Activated CD4-positive, alpha-beta T cell treated with anti-CD3 and anti-CD28 coated beads for 1 hour (primary cell): ENCODE data around the gene IFIH1.

Source experiments
- DNase-seq: peaks from one replicate; pipeline ENCODE4 v3.0.0-alpha.2; 2020

Gene IFIH1

DNA sequence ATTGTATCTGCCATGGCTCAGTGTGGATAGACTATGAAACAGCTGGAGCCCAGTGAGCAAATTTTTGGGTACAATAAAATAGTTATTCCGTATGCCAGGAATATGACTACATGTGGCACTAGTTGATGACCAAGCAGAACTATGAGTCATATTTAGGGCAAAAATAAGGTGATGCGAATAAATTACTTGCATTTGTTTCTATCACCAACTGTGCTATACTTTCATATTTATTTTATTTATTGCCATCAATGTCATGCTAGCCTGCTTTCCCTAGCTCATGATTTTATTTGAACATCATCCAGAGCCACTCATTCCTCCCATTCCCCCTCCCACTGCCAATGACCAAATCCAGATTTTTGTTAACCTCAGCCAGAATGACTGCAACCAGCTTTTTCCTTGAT, 61.9 kb downstream of the IFIH1 start:
- DNase-seq, result no peak

DNA sequence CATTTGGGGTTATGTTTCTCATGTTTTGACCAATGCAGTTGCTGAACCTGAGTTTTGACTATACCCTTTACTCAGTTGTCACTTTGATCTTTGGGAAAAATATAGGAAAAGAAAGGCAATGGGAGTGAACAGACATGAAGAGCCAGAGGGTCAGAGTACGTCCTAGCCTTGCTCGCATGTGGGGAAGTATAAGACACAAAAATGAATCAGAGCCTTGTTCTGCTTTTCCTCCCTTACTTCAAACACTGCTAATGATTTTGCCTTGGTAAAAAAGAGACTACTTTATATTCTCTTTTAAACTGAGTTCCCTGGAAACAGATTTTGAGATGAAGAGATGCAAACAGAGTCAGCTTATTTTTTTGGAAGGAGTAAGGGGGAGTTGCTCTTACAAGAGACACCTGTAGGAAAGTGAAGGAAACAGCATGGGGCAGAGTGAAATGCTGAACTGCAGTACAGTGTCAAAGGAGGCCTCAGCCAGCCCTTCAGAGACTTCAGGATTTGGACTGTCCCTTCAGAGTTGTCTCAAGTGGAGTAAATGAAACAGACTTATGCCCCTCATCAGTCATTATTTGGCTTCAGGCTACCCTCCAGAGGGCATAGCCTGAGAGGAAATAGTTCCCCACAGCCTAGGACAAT, 64.1 kb downstream of the IFIH1 start:
- DNase-seq, result no peak

GRCh38 chr2:162253435-162253834, 65.0 kb downstream of the IFIH1 start:
- no peak for DNase-seq

DNA sequence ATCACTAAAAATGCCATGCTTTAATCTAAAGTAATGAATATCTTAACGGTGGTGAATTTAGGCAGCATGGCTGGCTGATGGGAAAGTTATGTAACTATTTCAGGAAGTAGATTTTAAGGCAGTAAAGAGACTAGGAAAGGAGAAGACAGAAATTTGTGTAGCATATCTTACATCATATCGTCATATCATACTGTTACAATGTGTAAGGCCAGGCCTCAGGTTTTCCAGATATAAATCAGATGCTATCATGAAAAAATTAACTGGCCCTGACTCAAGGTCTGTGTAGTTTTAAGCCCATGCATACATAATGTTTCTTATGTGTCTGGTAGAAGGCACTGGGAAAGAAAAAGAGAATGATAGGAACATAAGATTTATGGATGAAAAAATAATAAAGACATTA, 66.3 kb downstream of the IFIH1 start:
- DNase-seq, result no peak

DNA sequence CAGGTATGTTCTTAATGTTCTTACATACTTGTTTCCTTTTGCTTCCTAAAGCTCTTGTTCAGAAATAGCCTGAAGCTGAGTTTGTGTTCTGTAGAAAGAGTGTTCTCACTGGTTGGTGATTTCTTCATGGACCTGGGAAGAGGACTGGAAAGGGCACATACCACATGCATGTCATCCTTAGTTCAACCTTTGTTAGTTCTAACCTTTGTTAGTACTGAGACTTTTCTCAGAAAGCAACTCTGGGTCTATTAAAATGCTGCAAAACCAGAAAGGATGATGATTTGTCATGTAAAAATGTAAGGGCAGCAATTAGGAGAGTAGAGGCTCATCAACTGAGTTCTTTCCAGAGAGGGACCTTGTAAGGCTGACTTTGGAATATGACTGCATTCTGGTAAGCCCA, 72.7 kb downstream of the IFIH1 start:
- no peak for DNase-seq

DNA sequence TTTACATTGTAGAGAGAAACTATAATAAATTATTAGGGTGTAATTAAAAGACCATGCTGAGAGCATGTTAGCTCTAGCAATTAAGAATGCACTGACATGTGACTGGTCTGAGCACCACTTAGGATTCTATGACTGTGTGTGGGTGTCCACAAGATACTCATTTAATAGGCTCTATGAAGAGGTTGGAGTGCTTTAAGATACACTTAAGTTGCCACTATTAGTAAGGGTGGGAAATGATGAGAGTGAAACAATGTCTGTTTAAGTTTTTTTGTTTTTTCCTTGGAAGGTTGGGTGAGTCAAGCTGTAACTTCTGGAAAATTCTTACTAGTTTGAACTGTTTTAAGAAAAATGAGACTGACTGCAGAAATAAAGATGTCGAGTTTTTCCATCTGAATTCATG, 73.4 kb downstream of the IFIH1 start:
- DNase-seq, result no peak

DNA sequence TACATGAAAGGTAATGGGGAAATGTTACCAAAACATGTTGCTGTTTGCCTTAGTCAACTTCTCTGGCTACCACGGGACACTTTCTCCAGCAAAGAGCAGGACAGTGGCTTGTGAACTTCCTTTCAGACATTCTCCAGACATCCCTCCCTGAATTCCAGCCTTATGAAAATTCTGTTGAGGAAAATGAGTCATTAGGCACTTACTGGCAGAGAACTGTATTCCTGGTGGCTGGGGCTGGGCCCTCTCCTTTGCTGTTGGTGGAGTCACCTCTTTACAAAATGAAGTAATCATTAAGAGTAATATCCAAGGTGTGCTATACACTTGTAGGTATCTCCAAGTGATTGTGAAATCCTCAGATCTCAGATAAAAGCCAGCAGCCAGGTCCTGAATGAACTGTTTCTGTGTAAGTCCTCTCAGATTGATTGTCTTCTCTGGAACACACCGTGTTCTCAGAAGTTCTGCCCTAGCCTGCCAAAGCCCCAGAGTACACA, 73.9 kb downstream of the IFIH1 start:
- no peak for DNase-seq

- no peak for DNase-seq
These were observed 74.8 kb downstream of the IFIH1 start for GRCh38 chr2:162243715-162244114.

GRCh38 chr2:162243294-162243693, 75.2 kb downstream of the IFIH1 start, which contains the start of gene FAP:
Gene FAP, minus strand, starts transcription at chr2:162243445. Its CDS starts 118 bp downstream, at chr2:162243327.
- no peak for DNase-seq

DNA sequence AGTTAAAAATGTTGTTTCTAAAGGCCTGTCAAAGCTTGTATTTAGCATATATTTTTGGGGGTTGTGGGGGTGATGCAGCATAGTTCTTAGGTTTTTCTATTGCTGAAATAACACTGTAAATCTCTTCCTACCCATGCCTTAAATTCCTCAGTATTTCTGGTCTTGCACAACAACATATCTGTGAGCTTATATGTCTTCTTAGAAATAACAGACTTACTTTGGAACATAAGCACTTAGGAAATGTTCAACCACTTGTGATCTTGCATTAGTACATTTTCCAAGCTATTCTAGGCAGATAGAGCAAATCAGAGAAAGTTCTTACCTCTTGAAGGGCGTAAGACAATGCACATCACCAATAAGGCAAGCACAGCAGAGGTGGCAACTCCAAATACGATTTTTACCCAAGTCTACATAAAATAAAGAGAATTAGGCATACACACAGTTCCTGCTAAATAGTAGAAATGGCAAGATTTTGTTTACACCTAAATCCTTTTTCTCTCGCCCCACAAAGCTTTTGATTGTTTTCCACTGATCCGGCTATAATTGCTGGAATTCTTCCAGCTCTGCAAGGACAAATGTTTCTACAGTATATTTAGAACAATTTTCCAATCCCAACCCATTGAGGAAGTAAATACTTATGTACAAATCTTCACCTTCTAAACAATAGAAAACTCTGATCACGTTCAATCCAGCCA, 75.8 kb downstream of the IFIH1 start:
- no peak for DNase-seq

GRCh38 chr2:162241571-162241970, 76.9 kb downstream of the IFIH1 start:
- no peak for DNase-seq

- no peak for DNase-seq
These were observed 83.6 kb downstream of the IFIH1 start for GRCh38 chr2:162234620-162235462.

DNA sequence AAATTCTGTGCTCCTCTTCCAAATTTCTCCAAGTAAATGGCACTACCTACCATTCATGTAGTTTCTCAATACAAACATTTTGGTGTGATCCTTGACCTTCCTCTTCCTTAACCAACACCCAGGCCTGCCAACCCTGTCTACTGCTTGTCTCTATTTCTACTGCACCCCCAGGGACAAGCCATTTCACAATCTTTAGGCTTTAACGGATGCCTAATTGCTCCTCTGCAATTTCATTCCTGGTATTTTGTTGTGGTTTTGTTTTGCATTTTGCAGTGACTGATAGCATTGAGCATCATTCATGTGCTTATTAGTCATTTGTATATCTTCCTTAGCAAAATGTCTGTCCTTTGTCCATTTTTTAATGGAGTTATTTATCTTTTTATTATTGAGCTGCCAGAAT, 85.3 kb downstream of the IFIH1 start:
- no peak for DNase-seq

DNA sequence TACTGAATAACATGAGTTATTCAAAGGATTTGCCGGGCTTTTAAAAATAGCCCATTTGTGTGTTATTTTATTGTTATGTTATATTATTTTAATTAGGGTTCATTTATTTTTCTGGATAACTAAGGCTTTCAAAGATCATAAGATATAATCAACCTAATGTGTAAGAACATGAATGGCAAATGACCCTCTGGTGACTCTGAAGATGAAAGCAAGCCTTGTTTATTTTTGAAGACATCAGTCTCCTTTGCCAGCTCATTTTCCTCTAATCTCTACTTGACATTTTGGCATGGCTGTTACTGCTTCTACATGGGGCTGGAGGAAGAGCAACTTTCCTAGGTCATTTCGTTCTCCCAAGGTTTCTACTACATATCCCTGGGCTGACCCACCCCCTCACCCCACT, 85.8 kb downstream of the IFIH1 start:
- DNase-seq, result no peak

- no peak for DNase-seq
These were observed 86.5 kb downstream of the IFIH1 start for GRCh38 chr2:162232027-162232426.

GRCh38 chr2:162230761-162231160, 87.7 kb downstream of the IFIH1 start:
- no peak for DNase-seq

GRCh38 chr2:162226836-162227235, 91.6 kb downstream of the IFIH1 start:
- no peak for DNase-seq

DNA sequence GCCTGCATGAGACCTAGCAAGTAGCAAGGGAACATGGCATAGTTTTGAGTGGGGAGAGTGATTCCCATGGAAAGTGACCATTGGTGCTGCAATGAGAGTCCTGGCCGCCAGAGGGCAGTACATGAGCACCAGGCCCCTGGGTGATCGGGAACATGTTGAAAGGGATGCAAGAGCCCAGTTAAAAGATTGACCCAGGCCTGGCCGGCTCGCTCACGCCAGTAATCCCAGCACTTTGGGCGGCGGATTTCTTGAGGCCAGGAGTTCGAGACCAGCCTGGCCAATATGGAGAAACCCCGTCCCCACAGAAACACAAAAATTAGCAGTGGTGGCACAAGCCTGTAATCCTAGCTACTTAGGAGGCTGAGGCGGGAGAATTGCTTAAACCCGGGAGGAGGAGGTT, 97.4 kb downstream of the IFIH1 start:
- DNase-seq, result peak; percentile 36

DNA sequence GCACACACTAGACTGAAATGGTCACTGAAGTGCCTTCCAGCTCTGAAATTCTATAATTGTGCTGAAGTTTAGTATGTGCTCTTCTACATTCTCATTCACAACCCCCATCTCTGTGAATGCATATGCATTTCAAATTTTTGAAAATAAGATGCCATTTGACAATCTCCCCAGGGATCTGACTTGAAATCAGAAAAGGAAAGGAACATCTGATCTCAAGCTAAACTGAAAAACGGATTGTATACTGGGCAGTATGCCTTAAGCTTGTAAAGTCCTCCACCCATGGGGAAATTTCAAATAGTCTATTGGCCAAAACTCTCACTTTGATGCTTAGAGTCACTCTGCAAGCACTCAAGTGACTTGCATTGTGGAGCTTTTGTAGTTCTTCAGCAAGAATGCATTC, 98.1 kb downstream of the IFIH1 start:
- no peak for DNase-seq

DNA sequence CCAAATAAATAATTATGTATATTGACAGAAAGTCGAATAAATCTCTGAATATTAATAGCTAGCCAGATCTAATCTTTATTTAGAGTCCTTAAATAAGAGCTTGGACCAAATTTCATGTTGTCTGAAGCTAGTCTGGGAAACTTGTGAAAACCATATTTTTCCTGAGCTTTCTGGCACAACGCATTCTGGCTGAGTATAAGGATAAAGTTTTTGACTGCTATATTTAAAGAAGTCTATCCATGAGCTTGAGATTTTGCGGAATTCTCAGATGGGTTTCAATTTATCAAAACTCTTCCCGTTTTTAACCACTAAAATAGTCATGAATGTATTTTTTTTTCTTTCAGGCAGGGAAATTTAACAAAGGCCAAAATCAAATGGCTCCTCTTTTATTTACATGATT, 99.1 kb downstream of the IFIH1 start:
- DNase-seq, result no peak

GRCh38 chr2:162217598-162217997, 100.9 kb downstream of the IFIH1 start:
- no peak for DNase-seq
